Calu3 (cell line): ENCODE data around the gene KIF26B. TPM values are rescaled to one million over a fixed set of nuclear protein-coding genes. Genes with fewer than 3 reads are reported as not detected.

Experiments used
- BruUV-seq: library from RNA; stranded (reverse); fragments of 400-500 nt; replicated peaks from 2 replicates; lab custom pipeline; 2021; lab: Mats Ljungman, UMichigan
- CTCF ChIA-PET: fragments of 300-600 bp; sonication (Branson Sonifier 250); formaldehyde crosslinking; loops from one replicate; lab custom pipeline; 2022; ENCODE audit warnings: antibody characterized with exemption; lab: Charles Lee
- DNase-seq: peaks from one replicate; pipeline ENCODE4 v3.0.0; 2022
- H3K27ac Mint-ChIP-seq: one replicate; pipeline ENCODE4 v1.8.0; 2022; ENCODE audit warnings: mixed read lengths; ENCODE audit not compliant: unreplicated experiment
- H3K27me3 Mint-ChIP-seq: one replicate; pipeline ENCODE4 v1.8.0; 2022; ENCODE audit warnings: mixed read lengths; ENCODE audit not compliant: unreplicated experiment
- H3K36me3 Mint-ChIP-seq: one replicate; pipeline ENCODE4 v1.8.0; 2022; ENCODE audit warnings: mild to moderate bottlenecking, moderate library complexity, mixed read lengths; ENCODE audit not compliant: insufficient read depth, unreplicated experiment
- H3K4me1 Mint-ChIP-seq: one replicate; pipeline ENCODE4 v1.8.0; 2022; ENCODE audit warnings: mild to moderate bottlenecking, low read depth, mixed read lengths; ENCODE audit not compliant: unreplicated experiment
- H3K4me3 Mint-ChIP-seq: one replicate; pipeline ENCODE4 v1.8.0; 2022; ENCODE audit warnings: mild to moderate bottlenecking, low read depth, moderate library complexity, mixed read lengths; ENCODE audit not compliant: unreplicated experiment
- H3K9me3 Mint-ChIP-seq: one replicate; pipeline ENCODE4 v1.8.0; 2022; ENCODE audit warnings: low read depth, mixed read lengths; ENCODE audit not compliant: unreplicated experiment
- intact Hi-C: fragments of 100-400 bp; cut with micrococcal nuclease; formaldehyde crosslinking; loops from one replicate; pipeline ENCODE4 v1.10.0; 2022; ENCODE audit not compliant: unreplicated experiment
- total RNA-seq: library from RNA; stranded (reverse); gene quantifications from 2 replicates; pipeline ENCODE4 v1.2.3, GENCODE V29; 2022
- TF ChIP-seq, protein P1 (sequence below): fragments of 200-600 bp; IDR thresholded peaks from one replicate; pipeline ENCODE4 v1.8.0; 2022; ENCODE audit warnings: antibody characterized with exemption; ENCODE audit not compliant: unreplicated experiment

Gene KIF26B
- total RNA-seq, 1 experiment from 2014 or later: 1.1 TPM

- Mint-ChIP-seq H3K9me3 (no peaks in the 10 kb centered on the region), H3K27ac (no peak overlapping the region), H3K27me3 (no peaks in the 10 kb centered on the region), H3K36me3 (no peaks in the 10 kb centered on the region), H3K4me3 (no peak overlapping the region), H3K4me1 (no peaks in the 10 kb centered on the region)
- TF ChIP-seq, protein P1, sequence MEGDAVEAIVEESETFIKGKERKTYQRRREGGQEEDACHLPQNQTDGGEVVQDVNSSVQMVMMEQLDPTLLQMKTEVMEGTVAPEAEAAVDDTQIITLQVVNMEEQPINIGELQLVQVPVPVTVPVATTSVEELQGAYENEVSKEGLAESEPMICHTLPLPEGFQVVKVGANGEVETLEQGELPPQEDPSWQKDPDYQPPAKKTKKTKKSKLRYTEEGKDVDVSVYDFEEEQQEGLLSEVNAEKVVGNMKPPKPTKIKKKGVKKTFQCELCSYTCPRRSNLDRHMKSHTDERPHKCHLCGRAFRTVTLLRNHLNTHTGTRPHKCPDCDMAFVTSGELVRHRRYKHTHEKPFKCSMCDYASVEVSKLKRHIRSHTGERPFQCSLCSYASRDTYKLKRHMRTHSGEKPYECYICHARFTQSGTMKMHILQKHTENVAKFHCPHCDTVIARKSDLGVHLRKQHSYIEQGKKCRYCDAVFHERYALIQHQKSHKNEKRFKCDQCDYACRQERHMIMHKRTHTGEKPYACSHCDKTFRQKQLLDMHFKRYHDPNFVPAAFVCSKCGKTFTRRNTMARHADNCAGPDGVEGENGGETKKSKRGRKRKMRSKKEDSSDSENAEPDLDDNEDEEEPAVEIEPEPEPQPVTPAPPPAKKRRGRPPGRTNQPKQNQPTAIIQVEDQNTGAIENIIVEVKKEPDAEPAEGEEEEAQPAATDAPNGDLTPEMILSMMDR: no peak
- no peak for DNase-seq
- BruUV-seq: no TSS peak
- intact Hi-C loops: no loop called here
- CTCF ChIA-PET: no interaction called here
Observed at GRCh38 chr1:245614476-245614875, 459.7 kb downstream of the KIF26B start.

DNA sequence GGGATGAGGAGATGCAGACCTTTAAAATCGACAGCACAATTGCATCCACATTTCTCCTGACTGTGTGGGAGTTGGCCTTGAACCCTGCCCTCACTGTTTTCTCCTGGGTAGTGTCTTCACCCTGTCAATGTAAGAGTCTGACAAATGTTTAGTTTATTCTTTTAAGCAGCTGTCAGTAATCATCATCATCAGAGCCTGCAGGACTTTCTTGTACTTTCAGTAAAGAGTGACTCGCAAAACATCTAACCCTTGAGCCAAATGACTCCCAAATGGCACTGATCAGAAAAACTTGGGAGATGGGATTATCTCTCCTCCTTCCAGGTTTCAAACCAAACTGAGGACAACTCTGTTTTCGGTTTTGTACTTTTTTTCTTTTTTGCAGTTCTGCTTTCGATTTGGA is 460.2 kb downstream of the KIF26B start:
- no TSS peak for BruUV-seq
- Mint-ChIP-seq H3K36me3 (no peaks in the 10 kb centered on the region), H3K27ac (no peak overlapping the region), H3K27me3 (no peaks in the 10 kb centered on the region), H3K4me3 (no peak overlapping the region), H3K4me1 (no peaks in the 10 kb centered on the region), H3K9me3 (no peaks in the 10 kb centered on the region)
- TF ChIP-seq, protein P1: no peak
- CTCF ChIA-PET: no interaction called here
- intact Hi-C loops: no loop called here
- DNase-seq: no peak

- intact Hi-C loops: no loop called here
- CTCF ChIA-PET: no interaction called here
- H3K36me3 Mint-ChIP-seq: no peaks in the 10 kb centered on the region
Observed at GRCh38 chr1:245621589-245621988, 466.8 kb downstream of the KIF26B start.

DNA sequence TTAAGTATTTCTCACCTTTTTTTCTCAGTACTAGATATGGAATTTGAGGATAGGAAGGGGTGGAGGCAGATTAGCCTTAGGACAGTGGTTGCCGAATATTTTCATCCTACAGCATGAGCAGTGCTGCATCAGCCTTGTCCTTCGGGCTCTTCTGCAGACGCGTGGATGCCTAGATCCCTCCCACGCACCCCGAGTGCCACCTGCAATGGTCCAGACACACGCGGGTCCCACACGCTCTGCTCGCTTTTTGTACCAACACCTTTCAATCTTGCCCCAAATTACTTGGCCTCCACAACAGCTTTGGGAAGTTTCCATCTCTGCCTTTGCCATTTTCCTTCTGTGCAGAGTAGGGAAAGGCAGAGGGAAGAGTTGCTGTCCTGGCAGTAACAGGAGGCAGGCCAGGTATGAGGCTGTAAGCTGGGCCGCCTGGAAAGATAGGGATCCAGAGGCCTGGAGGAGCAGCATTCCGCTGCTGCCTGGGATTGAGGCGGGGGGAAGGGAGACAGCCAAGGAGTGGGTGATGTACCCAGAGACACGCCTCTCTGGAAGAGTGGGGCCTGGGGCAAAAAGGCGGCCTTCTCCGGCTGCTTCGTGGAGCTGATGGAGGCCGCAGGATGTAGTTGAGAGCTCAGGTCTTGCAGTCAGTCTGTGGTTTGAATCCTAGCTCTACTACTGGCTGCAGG is 467.7 kb downstream of the KIF26B start:
- no peaks in the 10 kb centered on the region for H3K4me1 Mint-ChIP-seq
- H3K4me3 Mint-ChIP-seq: no peak overlapping the region
- CTCF ChIA-PET: interaction anchor here (0.6 to 0.7 kb wide), 2 partner anchors 25 to 494 kb away, joined by 4 to 8 read pairs; no protein-coding TSS in a partner anchor
- intact Hi-C loops: no loop called here
- H3K36me3 Mint-ChIP-seq: no peaks in the 10 kb centered on the region
- BruUV-seq: no TSS peak
- H3K27me3 Mint-ChIP-seq: no peaks in the 10 kb centered on the region
- TF ChIP-seq, protein P1: no peak
- no peak for DNase-seq
- H3K27ac Mint-ChIP-seq: no peak overlapping the region
- H3K9me3 Mint-ChIP-seq: peaks cover 8% of the 10 kb centered on the region

More at GRCh38 chr1:245621589-245621988, 466.8 kb downstream of the KIF26B start:
- Mint-ChIP-seq H3K9me3 (peaks cover 4% of the 10 kb centered on the region), H3K27ac (no peak overlapping the region), H3K27me3 (no peaks in the 10 kb centered on the region), H3K4me3 (no peak overlapping the region), H3K4me1 (no peaks in the 10 kb centered on the region)
- TF ChIP-seq, protein P1: no peak
- DNase-seq: no peak
- BruUV-seq: no TSS peak
